Stimulated activated CD4-positive, alpha-beta T cell treated with anti-CD3 and anti-CD28 coated beads, Interleukin-2, amount 100 ng/mL, for 48 hours (primary cell): ENCODE measurements around the gene NTMT1.
A peak's percentile ranks its signal among the peaks of the same experiment; 100 is the strongest.

ENCODE experiments used
- DNase-seq, 2 donors: peaks; one replicate each; pipeline ENCODE4 v3.0.0-alpha.2; 2020

The NTMT1 gene

GRCh38 chr9:129597355-129598088 is 28.4 kb upstream of the NTMT1 start:
- DNase-seq = no peak

GRCh38 chr9:129598089-129598596 is 27.8 kb upstream of the NTMT1 start:
- DNase-seq = no peak

GRCh38 chr9:129601082-129601674 is 24.8 kb upstream of the NTMT1 start:
- no peak for DNase-seq

- no peak for DNase-seq
These were observed 23.2 kb upstream of the NTMT1 start for GRCh38 chr9:129602598-129603415.

GRCh38 chr9:129604056-129604765 is 21.8 kb upstream of the NTMT1 start:
- no peak for DNase-seq

- DNase-seq = no peak
These were observed 21.2 kb upstream of the NTMT1 start for GRCh38 chr9:129604766-129605163.

GRCh38 chr9:129606161-129607026 is 19.6 kb upstream of the NTMT1 start:
- DNase-seq = no peak

- DNase-seq = no peak
These were observed 19.0 kb upstream of the NTMT1 start for GRCh38 chr9:129607027-129607387.

- DNase-seq = no peak
These were observed 17.1 kb upstream of the NTMT1 start for GRCh38 chr9:129608561-129609481.

GRCh38 chr9:129609486-129610212 is 16.3 kb upstream of the NTMT1 start:
- DNase-seq = no peak

GRCh38 chr9:129610213-129610472 is 15.8 kb upstream of the NTMT1 start:
- no peak for DNase-seq

- DNase-seq = peak; percentile 70 to 74
These were observed 15.3 kb upstream of the NTMT1 start for GRCh38 chr9:129610473-129611306.

- no peak for DNase-seq
These were observed 14.6 kb upstream of the NTMT1 start for GRCh38 chr9:129611307-129611800.

GRCh38 chr9:129612123-129612522 is 13.8 kb upstream of the NTMT1 start:
- DNase-seq = no peak

GRCh38 chr9:129612815-129613519 is 13.0 kb upstream of the NTMT1 start:
- DNase-seq = no peak

- DNase-seq = no peak
These were observed 12.3 kb upstream of the NTMT1 start for GRCh38 chr9:129613520-129614175.

GRCh38 chr9:129614932-129615331 is 11.0 kb upstream of the NTMT1 start:
- DNase-seq = no peak
